ENCODE data around the gene POLE3. TPM values are rescaled to one million over a fixed set of nuclear protein-coding genes. Genes with fewer than 3 reads are reported as not detected.

POLE3 gene
- total and polyA plus RNA-seq, 2 experiments from 2014 or later: 39.2 to 81.3 TPM

DNA sequence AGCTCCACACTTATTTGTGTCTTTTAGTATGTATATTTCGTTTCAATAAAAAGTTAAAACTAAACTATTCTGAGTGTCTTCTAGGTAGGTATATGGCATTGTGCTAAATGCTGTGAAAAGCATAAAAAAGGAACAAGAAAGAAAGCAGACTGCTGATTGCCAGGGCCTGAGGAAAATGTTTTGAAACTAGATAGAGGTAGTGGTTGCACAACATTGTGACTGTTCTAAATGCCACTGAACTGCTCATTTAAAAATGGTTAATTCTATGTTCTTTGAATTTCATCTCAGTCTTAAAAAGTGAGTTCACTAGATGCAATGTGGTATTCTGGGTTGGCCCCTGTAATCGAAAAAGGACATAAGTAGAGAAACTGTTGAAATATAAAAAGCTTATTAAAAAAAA, 6.8 kb downstream of the POLE3 start (continued):
- TF ChIP-seq, protein P1, sequence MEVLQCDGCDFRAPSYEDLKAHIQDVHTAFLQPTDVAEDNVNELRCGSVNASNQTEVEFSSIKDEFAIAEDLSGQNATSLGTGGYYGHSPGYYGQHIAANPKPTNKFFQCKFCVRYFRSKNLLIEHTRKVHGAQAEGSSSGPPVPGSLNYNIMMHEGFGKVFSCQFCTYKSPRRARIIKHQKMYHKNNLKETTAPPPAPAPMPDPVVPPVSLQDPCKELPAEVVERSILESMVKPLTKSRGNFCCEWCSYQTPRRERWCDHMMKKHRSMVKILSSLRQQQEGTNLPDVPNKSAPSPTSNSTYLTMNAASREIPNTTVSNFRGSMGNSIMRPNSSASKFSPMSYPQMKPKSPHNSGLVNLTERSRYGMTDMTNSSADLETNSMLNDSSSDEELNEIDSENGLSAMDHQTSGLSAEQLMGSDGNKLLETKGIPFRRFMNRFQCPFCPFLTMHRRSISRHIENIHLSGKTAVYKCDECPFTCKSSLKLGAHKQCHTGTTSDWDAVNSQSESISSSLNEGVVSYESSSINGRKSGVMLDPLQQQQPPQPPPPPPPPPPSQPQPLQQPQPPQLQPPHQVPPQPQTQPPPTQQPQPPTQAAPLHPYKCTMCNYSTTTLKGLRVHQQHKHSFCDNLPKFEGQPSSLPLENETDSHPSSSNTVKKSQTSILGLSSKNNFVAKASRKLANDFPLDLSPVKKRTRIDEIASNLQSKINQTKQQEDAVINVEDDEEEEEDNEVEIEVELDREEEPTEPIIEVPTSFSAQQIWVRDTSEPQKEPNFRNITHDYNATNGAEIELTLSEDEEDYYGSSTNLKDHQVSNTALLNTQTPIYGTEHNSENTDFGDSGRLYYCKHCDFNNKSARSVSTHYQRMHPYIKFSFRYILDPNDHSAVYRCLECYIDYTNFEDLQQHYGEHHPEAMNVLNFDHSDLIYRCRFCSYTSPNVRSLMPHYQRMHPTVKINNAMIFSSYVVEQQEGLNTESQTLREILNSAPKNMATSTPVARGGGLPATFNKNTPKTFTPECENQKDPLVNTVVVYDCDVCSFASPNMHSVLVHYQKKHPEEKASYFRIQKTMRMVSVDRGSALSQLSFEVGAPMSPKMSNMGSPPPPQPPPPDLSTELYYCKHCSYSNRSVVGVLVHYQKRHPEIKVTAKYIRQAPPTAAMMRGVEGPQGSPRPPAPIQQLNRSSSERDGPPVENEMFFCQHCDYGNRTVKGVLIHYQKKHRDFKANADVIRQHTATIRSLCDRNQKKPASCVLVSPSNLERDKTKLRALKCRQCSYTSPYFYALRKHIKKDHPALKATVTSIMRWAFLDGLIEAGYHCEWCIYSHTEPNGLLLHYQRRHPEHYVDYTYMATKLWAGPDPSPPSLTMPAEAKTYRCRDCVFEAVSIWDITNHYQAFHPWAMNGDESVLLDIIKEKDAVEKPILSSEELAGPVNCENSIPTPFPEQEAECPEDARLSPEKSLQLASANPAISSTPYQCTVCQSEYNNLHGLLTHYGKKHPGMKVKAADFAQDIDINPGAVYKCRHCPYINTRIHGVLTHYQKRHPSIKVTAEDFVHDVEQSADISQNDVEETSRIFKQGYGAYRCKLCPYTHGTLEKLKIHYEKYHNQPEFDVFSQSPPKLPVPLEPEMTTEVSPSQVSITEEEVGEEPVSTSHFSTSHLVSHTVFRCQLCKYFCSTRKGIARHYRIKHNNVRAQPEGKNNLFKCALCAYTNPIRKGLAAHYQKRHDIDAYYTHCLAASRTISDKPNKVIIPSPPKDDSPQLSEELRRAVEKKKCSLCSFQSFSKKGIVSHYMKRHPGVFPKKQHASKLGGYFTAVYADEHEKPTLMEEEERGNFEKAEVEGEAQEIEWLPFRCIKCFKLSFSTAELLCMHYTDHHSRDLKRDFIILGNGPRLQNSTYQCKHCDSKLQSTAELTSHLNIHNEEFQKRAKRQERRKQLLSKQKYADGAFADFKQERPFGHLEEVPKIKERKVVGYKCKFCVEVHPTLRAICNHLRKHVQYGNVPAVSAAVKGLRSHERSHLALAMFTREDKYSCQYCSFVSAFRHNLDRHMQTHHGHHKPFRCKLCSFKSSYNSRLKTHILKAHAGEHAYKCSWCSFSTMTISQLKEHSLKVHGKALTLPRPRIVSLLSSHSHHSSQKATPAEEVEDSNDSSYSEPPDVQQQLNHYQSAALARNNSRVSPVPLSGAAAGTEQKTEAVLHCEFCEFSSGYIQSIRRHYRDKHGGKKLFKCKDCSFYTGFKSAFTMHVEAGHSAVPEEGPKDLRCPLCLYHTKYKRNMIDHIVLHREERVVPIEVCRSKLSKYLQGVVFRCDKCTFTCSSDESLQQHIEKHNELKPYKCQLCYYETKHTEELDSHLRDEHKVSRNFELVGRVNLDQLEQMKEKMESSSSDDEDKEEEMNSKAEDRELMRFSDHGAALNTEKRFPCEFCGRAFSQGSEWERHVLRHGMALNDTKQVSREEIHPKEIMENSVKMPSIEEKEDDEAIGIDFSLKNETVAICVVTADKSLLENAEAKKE (CRISPR knock-in tag; IDR thresholded peaks at IDR 0.05): no peak
- no peak for TF ChIP-seq EZH2 (IDR thresholded peaks at IDR 0.05; ENCODE audit: low read depth, unreplicated experiment)
- TF ChIP-seq EZH2phosphoT487 (IDR thresholded peaks at IDR 0.05; ENCODE audit: unreplicated experiment): no peak
- TF ChIP-seq, protein P2, sequence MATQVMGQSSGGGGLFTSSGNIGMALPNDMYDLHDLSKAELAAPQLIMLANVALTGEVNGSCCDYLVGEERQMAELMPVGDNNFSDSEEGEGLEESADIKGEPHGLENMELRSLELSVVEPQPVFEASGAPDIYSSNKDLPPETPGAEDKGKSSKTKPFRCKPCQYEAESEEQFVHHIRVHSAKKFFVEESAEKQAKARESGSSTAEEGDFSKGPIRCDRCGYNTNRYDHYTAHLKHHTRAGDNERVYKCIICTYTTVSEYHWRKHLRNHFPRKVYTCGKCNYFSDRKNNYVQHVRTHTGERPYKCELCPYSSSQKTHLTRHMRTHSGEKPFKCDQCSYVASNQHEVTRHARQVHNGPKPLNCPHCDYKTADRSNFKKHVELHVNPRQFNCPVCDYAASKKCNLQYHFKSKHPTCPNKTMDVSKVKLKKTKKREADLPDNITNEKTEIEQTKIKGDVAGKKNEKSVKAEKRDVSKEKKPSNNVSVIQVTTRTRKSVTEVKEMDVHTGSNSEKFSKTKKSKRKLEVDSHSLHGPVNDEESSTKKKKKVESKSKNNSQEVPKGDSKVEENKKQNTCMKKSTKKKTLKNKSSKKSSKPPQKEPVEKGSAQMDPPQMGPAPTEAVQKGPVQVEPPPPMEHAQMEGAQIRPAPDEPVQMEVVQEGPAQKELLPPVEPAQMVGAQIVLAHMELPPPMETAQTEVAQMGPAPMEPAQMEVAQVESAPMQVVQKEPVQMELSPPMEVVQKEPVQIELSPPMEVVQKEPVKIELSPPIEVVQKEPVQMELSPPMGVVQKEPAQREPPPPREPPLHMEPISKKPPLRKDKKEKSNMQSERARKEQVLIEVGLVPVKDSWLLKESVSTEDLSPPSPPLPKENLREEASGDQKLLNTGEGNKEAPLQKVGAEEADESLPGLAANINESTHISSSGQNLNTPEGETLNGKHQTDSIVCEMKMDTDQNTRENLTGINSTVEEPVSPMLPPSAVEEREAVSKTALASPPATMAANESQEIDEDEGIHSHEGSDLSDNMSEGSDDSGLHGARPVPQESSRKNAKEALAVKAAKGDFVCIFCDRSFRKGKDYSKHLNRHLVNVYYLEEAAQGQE (IDR thresholded peaks at IDR 0.05; ENCODE audit: unreplicated experiment): no peak
- no peak for TF ChIP-seq POLR2AphosphoS5 (IDR thresholded peaks at IDR 0.05; ENCODE audit: low read depth)
- no peak for TF ChIP-seq NANOG (IDR thresholded peaks at IDR 0.05; ENCODE audit: borderline replicate concordance)
